ENCODE data around the gene GPX1. TPM values are rescaled to one million over a fixed set of nuclear protein-coding genes. Genes with fewer than 3 reads are reported as not detected.
A peak's percentile ranks its signal among the peaks of the same experiment; 100 is the strongest.
"Not testable (repeated sequence)": the region's sequence is repeated elsewhere in the genome, so short reads cannot be mapped to it uniquely, and the experiment has no call there.

The GPX1 gene
- total RNA-seq, 1 donor: 183 TPM

DNA sequence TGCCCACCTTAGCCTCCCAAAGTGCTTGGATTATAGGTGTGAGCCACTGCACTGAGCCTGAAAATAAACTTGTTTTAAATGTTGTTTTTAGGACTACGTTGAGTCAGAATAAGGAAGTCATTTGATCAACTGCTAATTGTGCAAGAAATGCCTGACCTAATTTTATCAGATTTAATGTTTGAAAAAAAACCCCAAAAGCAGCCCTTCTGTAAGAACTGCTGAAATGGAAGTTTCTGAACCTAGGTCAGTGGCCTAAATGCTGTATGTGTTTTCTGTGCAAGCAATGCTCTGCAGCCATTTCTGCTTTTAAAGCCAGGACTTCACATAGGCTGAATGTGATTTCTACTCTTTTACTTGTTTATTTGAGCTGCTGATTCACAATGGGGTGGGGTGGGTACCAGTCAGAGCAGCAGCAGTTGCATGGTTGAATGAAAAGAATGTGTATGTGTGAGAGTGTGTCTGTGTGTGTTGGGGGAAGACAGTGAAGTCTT, 6.6 kb downstream of the GPX1 start:
- DNase-seq (ENCODE audit: insufficient read length, low spot score, missing footprints): peak; percentile 94
- Histone ChIP-seq H2AFZ (ENCODE audit: low read length) (no peak overlapping the region), H4K20me1 (ENCODE audit: insufficient read depth, low read length) (peaks cover 4% of the 10 kb centered on the region), H3K4me3 (ENCODE audit: insufficient read depth, low read length) (no peak overlapping the region), H3K4me1 (ENCODE audit: insufficient read depth, low read length) (peaks cover 34% of the 10 kb centered on the region), H3K36me3 (ENCODE audit: insufficient read depth, low read length) (peaks cover 17% of the 10 kb centered on the region), H3K9me3 (ENCODE audit: low read depth, low read length) (no peaks in the 10 kb centered on the region), H3K79me2 (ENCODE audit: insufficient read depth, low read length) (peaks cover 11% of the 10 kb centered on the region), H3K27me3 (ENCODE audit: insufficient read depth, low read length) (no peaks in the 10 kb centered on the region), H3K4me2 (ENCODE audit: insufficient read depth, low read length) (peak overlapping the region; percentile 54), H3K27ac (ENCODE audit: low read depth, low read length) (peak overlapping the region; percentile 40)
- TF ChIP-seq, protein P1, sequence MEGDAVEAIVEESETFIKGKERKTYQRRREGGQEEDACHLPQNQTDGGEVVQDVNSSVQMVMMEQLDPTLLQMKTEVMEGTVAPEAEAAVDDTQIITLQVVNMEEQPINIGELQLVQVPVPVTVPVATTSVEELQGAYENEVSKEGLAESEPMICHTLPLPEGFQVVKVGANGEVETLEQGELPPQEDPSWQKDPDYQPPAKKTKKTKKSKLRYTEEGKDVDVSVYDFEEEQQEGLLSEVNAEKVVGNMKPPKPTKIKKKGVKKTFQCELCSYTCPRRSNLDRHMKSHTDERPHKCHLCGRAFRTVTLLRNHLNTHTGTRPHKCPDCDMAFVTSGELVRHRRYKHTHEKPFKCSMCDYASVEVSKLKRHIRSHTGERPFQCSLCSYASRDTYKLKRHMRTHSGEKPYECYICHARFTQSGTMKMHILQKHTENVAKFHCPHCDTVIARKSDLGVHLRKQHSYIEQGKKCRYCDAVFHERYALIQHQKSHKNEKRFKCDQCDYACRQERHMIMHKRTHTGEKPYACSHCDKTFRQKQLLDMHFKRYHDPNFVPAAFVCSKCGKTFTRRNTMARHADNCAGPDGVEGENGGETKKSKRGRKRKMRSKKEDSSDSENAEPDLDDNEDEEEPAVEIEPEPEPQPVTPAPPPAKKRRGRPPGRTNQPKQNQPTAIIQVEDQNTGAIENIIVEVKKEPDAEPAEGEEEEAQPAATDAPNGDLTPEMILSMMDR (IDR thresholded peaks at IDR 0.05; ENCODE audit: extremely low read depth, low read depth, low read length): no peak

DNA sequence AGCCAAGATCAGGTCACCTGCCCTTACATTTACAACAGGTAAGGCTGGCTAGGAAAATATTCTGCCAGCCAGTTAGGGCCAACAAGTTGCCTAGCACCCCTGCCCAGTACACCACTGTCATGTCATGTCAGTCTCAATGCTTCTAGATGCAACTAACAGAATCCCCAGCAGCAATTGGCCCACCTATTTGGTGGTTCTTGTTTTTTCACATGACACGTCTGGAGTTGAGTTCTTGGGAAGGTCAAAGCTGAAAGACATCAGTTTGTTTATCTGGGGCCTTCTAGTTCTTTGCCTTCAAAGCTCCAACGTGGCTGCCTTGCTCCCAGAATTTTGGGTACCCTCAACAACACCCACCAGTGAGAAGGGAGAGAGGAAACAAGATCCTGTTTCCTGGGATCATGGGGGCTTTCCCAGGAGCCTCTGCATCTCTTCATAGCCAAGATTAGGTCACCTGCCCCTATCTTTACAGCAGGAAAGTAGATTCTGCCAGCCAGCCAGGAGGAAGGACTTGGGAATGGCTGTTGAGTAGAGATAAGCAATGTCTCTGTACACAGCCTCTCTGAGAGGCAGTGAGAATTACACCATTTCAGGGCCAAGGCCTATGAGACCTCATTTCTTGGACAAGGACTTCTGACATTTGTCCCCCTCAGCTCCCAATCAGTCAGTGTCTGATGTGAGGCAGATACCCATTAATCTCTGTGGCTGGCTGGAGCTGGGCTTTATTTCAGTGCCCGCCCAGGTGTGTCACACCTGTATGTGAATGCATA, 8.6 kb downstream of the GPX1 start:
- Histone ChIP-seq H3K36me3 (ENCODE audit: insufficient read depth, low read length) (no peaks in the 10 kb centered on the region), H3K4me3 (ENCODE audit: insufficient read depth, low read length) (no peak overlapping the region), H3K9me3 (ENCODE audit: low read depth, low read length) (no peaks in the 10 kb centered on the region), H2AFZ (ENCODE audit: low read length) (no peak overlapping the region), H3K4me2 (ENCODE audit: insufficient read depth, low read length) (no peak overlapping the region), H3K79me2 (ENCODE audit: insufficient read depth, low read length) (no peaks in the 10 kb centered on the region), H3K4me1 (ENCODE audit: insufficient read depth, low read length) (peaks cover 38% of the 10 kb centered on the region), H4K20me1 (ENCODE audit: insufficient read depth, low read length) (no peaks in the 10 kb centered on the region), H3K27me3 (ENCODE audit: insufficient read depth, low read length) (no peaks in the 10 kb centered on the region), H3K27ac (ENCODE audit: low read depth, low read length) (no peak overlapping the region)
- DNase-seq (ENCODE audit: insufficient read length, low spot score, missing footprints): no peak
- TF ChIP-seq, protein P1 (IDR thresholded peaks at IDR 0.05; ENCODE audit: extremely low read depth, low read depth, low read length): no peak

DNA sequence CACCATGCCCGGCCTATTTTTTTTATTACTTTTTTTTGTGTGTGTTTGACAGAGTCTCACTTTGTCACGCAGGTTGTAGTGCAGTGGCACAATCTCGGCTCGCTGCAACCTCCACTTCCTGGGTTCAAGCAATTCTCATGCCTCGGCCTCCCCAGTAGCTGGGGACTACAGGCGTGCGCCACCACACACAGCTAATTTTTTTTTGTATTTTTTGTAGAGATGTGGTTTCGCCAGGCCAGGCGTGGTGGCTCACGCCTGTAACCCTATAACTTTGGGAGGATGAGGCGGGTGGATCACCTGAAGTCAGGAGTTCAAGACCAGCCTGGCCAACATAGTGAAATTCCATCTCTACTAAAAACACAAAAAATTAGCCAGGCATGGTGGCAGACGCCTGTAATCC, 9.8 kb downstream of the GPX1 start:
- H2AFZ ChIP-seq (ENCODE audit: low read length); H3K27me3 ChIP-seq (ENCODE audit: insufficient read depth, low read length); DNase-seq (ENCODE audit: insufficient read length, low spot score, missing footprints); H4K20me1 ChIP-seq (ENCODE audit: insufficient read depth, low read length); H3K79me2 ChIP-seq (ENCODE audit: insufficient read depth, low read length); H3K4me3 ChIP-seq (ENCODE audit: insufficient read depth, low read length); H3K9me3 ChIP-seq (ENCODE audit: low read depth, low read length); H3K27ac ChIP-seq (ENCODE audit: low read depth, low read length); H3K36me3 ChIP-seq (ENCODE audit: insufficient read depth, low read length); H3K4me2 ChIP-seq (ENCODE audit: insufficient read depth, low read length): not testable (repeated sequence)
- H3K4me1 ChIP-seq (ENCODE audit: insufficient read depth, low read length): peaks cover 38% of the 10 kb centered on the region

DNA sequence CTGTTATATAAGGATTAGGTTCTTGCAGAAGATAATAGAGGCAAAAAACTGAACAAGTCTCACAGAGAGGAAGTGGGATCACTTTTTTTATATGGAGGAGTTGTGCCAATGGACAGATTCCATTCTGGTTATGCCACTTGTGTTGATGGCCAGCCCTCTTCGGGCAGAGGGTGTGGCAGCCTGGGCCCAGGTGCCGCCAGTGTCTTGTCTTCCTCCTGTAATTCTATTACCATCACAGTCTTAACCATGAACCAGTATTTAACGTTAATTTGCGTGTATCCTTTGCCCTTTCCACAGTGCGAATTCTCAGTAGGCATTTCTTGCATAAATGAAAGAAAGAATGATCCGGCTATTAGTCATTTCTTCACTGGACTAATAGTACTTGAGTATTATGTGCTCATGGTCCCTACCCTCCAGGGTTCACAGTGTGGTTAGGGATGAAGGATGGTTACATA, 11.3 kb downstream of the GPX1 start:
- no peak overlapping the region for H3K4me3 ChIP-seq (ENCODE audit: insufficient read depth, low read length)
- no peaks in the 10 kb centered on the region for H3K79me2 ChIP-seq (ENCODE audit: insufficient read depth, low read length)
- H3K27me3 ChIP-seq (ENCODE audit: insufficient read depth, low read length): no peaks in the 10 kb centered on the region
- H3K27ac ChIP-seq (ENCODE audit: low read depth, low read length): peak overlapping the region; percentile 16
- no peaks in the 10 kb centered on the region for H4K20me1 ChIP-seq (ENCODE audit: insufficient read depth, low read length)
- no peak overlapping the region for H2AFZ ChIP-seq (ENCODE audit: low read length)
- TF ChIP-seq, protein P1 (IDR thresholded peaks at IDR 0.05; ENCODE audit: extremely low read depth, low read depth, low read length): no peak
- H3K9me3 ChIP-seq (ENCODE audit: low read depth, low read length): no peaks in the 10 kb centered on the region
- no peaks in the 10 kb centered on the region for H3K36me3 ChIP-seq (ENCODE audit: insufficient read depth, low read length)
- peaks cover 25% of the 10 kb centered on the region for H3K4me1 ChIP-seq (ENCODE audit: insufficient read depth, low read length)
- DNase-seq (ENCODE audit: insufficient read length, low spot score, missing footprints): peak; percentile 85
- peak overlapping the region; percentile 43 for H3K4me2 ChIP-seq (ENCODE audit: insufficient read depth, low read length)
